HG02938 (cell line): ENCODE data around the gene TNNI3K.

ENCODE experiments used
- ATAC-seq: cut with Tn5 transposase; IDR thresholded peaks from one replicate; pipeline ENCODE4 v1.9.1; 2021; ENCODE audit warnings: mild to moderate bottlenecking, moderate library complexity; ENCODE audit not compliant: unreplicated experiment

TNNI3K gene

GRCh38 chr1:74481607-74482006 lies 246.4 kb downstream of the TNNI3K start:
- ATAC-seq = no peak

DNA sequence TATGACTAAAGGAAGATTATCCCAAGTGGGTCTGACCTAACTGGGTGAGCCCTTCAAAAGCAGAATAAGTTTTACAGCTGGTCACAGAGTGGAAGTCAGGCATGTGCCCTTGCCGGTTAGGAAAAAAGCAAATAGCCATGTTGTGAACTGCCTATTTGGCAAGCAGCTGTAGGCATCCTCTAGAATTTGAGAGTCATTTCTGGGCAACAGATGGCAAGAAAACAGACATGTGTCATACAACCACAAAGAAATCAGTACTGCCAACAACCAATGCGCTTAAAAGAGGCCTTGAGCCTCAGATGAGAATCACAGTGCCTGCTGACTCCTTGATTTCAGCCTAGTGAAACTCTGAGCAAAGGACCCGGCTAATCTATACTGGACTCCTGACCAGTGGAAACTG lies 250.4 kb downstream of the TNNI3K start:
- ATAC-seq = no peak

DNA sequence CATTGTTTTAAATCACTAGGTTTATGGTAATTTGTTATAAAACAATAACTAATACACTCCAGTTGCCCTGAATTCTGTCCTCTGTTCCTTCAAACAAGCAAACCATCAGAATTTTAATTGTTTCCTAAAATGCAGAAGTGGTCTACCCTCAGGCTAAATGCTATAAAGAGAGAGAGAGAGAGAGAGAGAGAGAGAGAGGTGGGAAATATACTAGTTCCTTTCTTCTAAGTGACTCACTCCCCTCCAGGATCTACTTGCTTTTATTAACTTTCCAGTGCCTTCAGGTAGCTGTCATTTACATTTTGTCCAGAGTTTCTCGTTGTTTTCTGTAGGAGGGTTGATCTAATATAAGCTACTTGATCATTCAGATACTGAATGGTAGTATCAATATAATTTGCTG lies 250.8 kb downstream of the TNNI3K start:
- no peak for ATAC-seq

- ATAC-seq = no peak
Observed at GRCh38 chr1:74496669-74497068, 261.5 kb downstream of the TNNI3K start.

DNA sequence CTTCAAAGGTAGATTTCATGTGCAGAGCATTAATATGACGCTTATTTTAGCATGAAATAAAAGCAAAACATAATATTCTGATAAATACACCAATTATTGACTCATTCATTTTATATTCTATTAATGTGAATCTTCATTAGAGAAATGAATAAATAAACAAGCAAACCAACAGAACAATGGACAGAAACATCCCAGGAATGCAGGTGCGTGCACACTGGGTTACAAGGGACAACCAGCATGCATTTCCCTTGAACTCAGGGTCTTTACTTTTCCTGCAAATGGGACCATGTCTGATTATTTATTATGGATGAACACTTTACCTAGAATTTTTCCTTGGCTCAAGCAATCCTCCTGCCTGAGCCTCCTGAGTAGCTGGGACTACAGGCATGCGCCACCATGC lies 263.7 kb downstream of the TNNI3K start:
- no peak for ATAC-seq

DNA sequence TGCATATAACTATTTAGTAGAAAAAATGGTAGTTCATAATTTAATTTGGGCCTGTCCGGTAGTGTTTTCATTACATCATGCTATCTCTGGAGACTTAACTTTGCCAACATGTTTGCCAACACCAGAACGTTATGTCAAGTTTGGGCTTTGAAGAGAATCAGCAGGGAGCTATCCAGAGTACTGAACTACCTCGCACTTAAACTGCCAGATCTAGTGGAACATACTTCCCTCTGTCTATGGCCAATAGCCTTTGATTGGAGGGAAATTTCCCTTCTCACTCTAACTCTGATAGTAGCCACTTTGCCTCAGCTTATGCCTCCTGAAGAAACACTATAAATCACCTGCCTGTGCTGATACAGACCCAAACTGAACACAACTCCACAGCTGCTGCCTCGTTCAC lies 267.2 kb downstream of the TNNI3K start:
- no peak for ATAC-seq

DNA sequence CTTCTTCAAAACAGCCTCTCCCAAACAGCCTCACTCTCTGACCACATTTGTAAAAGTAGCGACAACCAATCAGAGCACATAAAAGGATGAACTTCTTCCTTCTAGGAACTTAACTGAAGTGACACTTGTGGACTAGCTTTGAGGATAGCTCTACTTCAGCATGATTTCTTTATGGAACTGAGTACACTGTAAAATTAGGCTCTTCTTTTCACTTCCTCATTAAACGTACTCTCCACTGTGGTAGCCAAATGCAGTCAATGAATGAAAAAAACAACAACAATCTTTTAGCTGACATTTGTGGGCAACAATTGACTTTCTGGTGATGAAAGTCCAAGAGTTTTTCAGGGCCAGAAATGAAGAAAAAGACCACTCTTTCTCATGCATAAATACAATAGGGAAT lies 267.7 kb downstream of the TNNI3K start:
- no peak for ATAC-seq

DNA sequence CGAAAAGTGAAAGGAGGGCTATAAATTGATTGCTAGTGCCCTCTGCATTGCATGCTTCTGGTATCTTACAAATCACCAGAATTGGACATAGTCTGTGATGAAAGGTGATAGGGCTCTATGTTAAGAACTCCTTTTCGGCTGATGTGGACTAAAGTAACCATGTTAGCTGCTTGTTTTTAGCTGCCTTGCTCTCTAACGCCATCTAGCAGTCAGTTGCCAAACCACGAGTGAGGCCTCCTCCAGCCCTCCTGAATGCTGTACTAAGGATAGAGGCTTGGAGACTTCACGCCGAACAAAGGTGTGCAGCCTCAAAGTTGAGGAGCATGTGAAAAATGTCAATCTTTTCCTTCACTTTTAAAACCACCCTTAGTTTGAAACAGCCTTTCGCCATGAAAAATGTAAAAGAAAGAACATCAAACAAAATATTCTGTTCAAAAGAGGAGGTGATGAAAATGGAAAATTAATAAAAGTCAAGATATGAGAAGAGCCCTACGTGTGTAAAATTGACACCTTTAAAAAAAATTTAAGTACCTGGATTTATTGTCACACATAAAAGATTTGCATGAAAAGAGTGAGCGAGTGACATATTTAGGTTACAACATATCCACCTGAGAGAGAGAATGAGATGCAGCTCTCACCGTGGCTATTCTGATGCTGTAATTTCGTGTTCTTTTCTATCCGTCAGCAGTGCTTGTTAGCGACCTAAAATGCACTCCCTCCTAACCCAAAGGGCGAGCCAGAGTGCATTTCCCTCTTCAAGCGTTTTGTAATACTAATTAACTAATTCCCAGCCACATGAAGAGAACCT lies 269.1 kb downstream of the TNNI3K start:
- ATAC-seq = peak; percentile 92

GRCh38 chr1:74504933-74505512 lies 269.8 kb downstream of the TNNI3K start:
- no peak for ATAC-seq

DNA sequence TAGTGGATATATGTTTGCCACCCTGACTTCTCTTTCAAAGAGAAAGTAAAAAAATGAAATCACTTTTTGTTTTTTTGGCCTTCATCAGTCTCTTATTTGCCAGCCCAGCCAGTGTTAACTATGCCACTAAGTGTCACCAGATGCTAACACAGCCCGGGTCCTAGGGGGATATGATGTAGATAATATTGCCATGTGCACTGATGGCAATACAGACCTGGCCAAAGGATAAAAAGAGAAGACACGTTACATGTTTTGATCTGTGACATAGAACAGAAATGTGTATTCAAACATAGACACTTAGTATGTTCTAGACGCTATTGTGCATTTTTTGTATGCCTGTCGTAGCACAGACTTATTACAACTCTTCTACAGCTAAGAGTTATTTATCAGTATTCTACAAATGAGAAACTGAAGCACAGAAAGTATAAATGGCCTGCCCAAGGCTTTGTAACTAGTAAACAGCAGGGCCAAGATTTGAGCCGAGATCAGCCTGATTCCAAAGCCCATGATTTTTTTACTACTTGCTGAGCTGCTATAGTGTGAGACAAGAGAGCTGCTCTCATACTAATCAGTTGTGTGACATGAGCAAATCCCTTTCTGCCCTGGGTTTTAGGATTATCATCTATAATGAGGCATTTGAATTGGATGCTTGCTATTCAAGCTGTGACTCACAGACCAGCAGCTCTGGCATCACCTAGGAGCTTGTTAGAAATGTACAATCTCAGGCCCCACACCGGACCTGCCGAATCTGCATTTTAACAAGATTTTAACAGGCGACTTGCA lies 270.9 kb downstream of the TNNI3K start:
- ATAC-seq = no peak

- ATAC-seq = no peak
Observed at GRCh38 chr1:74508449-74508848, 273.3 kb downstream of the TNNI3K start.

DNA sequence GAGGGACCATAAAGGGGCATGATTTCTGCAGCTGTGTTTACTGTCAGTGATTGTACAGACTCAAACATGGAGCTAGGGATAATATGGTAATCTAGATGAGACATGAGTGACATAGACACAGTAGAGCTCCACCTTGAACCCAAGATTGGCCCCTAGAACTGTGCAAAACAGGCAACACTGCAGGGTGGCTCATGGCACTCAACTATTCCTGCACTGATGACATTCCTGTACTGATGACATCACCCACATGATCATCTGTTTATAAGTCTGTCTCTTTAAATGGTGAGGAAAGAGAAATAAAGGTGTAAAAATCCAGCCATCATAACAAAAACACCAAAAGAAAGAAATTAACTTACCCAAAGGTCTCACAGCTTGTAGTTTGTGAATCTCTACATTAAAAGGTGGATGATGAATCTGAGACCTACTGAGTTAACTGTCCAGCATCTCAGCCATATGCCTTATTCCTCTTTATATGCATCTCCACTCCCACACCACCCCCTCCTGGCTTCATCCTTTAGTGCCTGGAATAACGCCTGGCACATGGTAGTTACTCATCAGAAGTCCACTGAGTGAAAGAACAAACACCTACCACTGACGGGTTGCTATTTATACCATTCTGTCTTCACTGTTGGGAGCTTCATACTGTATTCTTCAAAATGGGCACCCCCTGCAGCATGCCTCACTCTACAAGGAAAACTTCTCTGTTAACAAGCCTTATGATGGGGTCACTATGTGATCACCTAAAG lies 277.2 kb downstream of the TNNI3K start, which contains the start of gene LRRC53:
LRRC53 (minus strand) TSS at position 442 of the 746 bp plus-strand sequence. CDS start 29,262 bp downstream, outside the sequence.
- ATAC-seq = no peak

- ATAC-seq = no peak
Observed at GRCh38 chr1:74513411-74514300, 278.5 kb downstream of the TNNI3K start.

- peak; percentile 79 for ATAC-seq
Observed at GRCh38 chr1:74517599-74518051, 282.4 kb downstream of the TNNI3K start.

DNA sequence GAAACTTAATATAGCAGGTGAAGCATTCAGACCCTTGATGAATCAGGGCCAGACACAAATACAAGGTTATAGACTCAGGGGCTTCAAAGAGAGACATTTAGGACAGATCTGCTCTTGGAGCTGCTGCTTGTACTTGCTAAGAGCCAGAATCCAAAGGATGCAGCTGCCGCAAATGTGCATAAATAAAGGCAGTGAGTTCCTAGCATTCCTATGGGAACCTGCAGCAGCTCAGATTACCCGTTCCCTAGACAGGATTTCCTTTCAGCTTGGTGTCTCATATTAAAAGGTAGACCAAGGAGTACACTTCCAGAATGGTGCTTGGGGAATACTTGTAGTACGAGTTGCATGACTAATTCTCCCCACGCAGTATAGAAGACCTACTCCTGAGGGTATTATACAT lies 287.0 kb downstream of the TNNI3K start:
- no peak for ATAC-seq

DNA sequence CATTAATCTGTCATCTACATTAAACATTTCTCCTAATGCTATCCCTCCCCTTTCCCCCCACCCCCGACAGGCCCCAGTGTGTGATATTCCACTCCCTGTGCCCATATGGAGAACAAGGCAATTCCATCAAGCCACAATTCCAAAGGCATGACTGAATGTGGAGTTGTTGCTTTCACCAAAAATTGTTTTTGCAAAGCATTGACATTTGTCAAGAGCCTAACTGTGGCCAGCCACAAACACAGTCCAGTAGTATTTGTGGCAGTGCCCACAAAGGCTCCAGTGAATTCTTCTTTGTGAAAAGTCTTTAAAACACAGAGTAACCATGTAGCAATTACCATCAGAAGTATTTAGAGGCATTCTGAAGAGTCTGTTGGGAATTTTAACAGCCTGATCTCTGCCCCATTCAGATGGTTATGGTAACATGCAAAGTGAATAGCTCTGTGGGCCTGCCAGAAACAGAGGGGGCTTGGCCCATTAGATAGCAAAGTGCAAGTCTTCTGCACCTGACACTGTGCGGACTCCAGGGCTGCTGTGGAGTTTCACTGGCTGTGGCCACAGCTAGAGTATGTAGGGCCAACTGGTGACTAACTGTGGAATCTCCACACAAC lies 288.8 kb downstream of the TNNI3K start:
- ATAC-seq = no peak

DNA sequence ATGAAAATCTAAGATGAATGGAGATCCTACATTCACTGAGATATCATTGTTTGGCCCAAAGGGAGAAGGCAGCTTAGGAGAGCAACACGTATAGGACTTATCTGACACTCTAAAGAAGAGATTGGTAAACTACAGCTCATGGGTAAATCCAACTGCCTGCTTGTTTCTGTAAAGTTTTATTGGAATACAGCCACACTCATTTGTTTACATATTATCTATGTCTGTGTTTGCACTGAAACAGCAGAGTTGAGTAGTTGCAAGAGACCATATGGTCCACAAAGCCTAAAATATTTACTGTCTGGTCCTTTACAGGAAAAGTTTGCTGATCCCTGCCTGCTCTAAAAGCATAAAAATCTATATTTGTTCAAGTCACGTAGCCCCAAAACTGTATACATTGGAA lies 291.5 kb downstream of the TNNI3K start:
- ATAC-seq = no peak

DNA sequence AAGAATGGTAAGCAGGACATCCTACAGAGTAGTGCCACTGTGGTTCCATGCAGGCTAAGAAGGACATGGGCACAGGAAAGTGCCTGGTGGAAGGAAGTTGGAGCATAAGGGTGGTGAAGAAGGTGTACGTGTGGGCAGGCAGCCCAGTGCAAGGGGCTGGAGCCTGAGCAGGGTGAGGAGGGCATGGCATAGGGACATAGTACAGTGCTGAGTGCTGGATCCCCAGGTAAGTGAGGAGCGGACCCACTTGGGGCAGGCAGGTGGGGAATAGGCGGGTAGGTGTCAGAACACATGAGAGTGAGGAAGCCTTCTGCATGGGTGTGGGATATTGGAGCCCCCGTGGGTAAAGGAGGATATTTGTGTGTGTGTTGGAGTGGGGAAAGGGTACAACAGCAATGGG lies 292.9 kb downstream of the TNNI3K start:
- no peak for ATAC-seq

DNA sequence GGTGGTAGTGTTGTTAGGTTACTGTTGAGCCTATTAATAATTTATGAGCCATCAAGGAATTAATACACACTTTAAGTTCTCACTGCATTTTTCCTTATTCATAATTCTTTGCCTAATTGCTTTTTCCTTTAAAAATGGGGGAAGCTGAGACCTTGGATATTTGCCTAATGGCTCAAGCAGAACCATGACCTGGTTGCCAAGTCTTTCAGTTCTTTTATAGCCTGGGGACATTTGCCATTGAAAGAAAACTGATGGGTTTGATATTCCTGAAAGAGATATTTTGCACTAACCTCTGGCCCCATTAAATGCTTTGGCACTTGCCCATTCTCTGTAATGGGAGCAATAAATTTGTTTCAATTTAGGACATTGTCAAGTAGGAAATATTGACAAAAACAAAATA lies 295.7 kb downstream of the TNNI3K start:
- ATAC-seq = no peak

GRCh38 chr1:74531796-74532195 lies 296.6 kb downstream of the TNNI3K start:
- no peak for ATAC-seq
